ENCODE results near the gene ITGB1BP1.

GRCh38 chr2:9397201-9397600, 26.1 kb downstream of the ITGB1BP1 start:
- TF ChIP-seq POLR2A (IDR thresholded peaks at IDR 0.05) (no peak), CTCF (IDR thresholded peaks at IDR 0.05) (no peak)

Data from prostate gland (tissue), 2 donors.